NCI-H2196 treated with DMSO at 0.1 percent for 48 hours (cell line): Measurements from ENCODE around the gene SPTB.

Experiments
- DNase-seq: peaks from one replicate; lab custom pipeline; 2025; ENCODE audit not compliant: unreplicated experiment; lab: John Stamatoyannopoulos, UW

SPTB gene

GRCh38 chr14:64768401-64769095 is 111.2 kb downstream of the SPTB start:
- no peak for DNase-seq

GRCh38 chr14:64767215-64767964 is 112.3 kb downstream of the SPTB start:
- DNase-seq: no peak

- no peak for DNase-seq
These were observed 113.1 kb downstream of the SPTB start for GRCh38 chr14:64766430-64767151.

GRCh38 chr14:64765740-64766302 is 113.9 kb downstream of the SPTB start:
- DNase-seq: no peak

GRCh38 chr14:64764641-64765520 is 114.8 kb downstream of the SPTB start:
- peak; percentile 24 for DNase-seq

GRCh38 chr14:64763801-64764621 is 115.7 kb downstream of the SPTB start:
- DNase-seq: no peak

GRCh38 chr14:64763085-64763782 is 116.5 kb downstream of the SPTB start:
- no peak for DNase-seq

GRCh38 chr14:64762044-64763034 is 117.4 kb downstream of the SPTB start:
- peak; percentile 81 for DNase-seq

GRCh38 chr14:64761441-64762043 is 118.2 kb downstream of the SPTB start:
- peak; percentile 56 for DNase-seq

- DNase-seq: no peak
These were observed 118.8 kb downstream of the SPTB start for GRCh38 chr14:64760916-64761315.

GRCh38 chr14:64760146-64760755 is 119.5 kb downstream of the SPTB start:
- DNase-seq: peak; percentile 17

- no peak for DNase-seq
These were observed 120.2 kb downstream of the SPTB start for GRCh38 chr14:64759555-64759938.

GRCh38 chr14:64758691-64759554 is 120.8 kb downstream of the SPTB start:
- DNase-seq: no peak

- no peak for DNase-seq
These were observed 121.6 kb downstream of the SPTB start for GRCh38 chr14:64758025-64758521.

GRCh38 chr14:64757601-64758000 is 122.1 kb downstream of the SPTB start:
- DNase-seq: no peak

- no peak for DNase-seq
These were observed 123.0 kb downstream of the SPTB start for GRCh38 chr14:64756712-64757111.
